Endothelial cell of umbilical vein (primary cell): ENCODE measurements around the gene TAS2R41. TPM values are rescaled to one million over a fixed set of nuclear protein-coding genes. Genes with fewer than 3 reads are reported as not detected.

ENCODE experiments used
- BruUV-seq: library from RNA; stranded (reverse); fragments of 400-500 nt; replicated peaks from 2 replicates; lab custom pipeline; 2021; lab: Mats Ljungman, UMichigan
- CTCF ChIA-PET: fragments of 300-600, 350-600 bp; sonication (Branson Sonifier 250); formaldehyde crosslinking; loops from one replicate; lab custom pipeline; 2021; ENCODE audit warnings: antibody characterized with exemption, inconsistent platforms; lab: Charles Lee
- POLR2A ChIA-PET: fragments of 300-600, 350-600 bp; sonication (Branson Sonifier 250); formaldehyde crosslinking; loops from one replicate; lab custom pipeline; 2021; ENCODE audit warnings: antibody characterized with exemption, inconsistent platforms; lab: Charles Lee
- DNase-seq: peaks from one replicate; pipeline ENCODE4 v3.0.0-alpha.2; 2011; ENCODE audit warnings: low read depth, low spot score
- FAIRE-seq: peaks from 2 replicates; lab custom pipeline; 2011; peaks lifted over from hg19 to GRCh38; lab: Jason Lieb, UNC
- H2AFZ ChIP-seq: 2 replicates; pipeline ENCODE4 v1.6.0; 2012; ENCODE audit warnings: low read depth, low read length, control low read depth, inconsistent platforms
- H3K27ac ChIP-seq: 2 replicates; pipeline ENCODE4 v1.5.1; 2011; ENCODE audit warnings: low read depth, mild to moderate bottlenecking, control low read depth, low read length, moderate library complexity; ENCODE audit not compliant: insufficient read depth
- H3K27me3 ChIP-seq, 2 experiments: 2 replicates each; pipeline versions ENCODE4 v1.6.0 to v1.6.1; 2011; ENCODE audit warnings: low read length in 2 of 2, mixed read lengths in 1 of 2; ENCODE audit not compliant: control insufficient read depth in 2 of 2, insufficient read depth in 2 of 2
- H3K36me3 ChIP-seq, 2 experiments: 2 replicates in 1 of 2; 3 replicates in 1 of 2; pipeline ENCODE4 v1.5.1; 2011; ENCODE audit warnings: low read length in 2 of 2, mild to moderate bottlenecking in 1 of 2, moderate library complexity in 1 of 2; ENCODE audit not compliant: control insufficient read depth in 2 of 2, insufficient read depth in 2 of 2; ENCODE audit errors: extremely low read depth in 1 of 2
- H3K4me1 ChIP-seq: 3 replicates; pipeline ENCODE4 v1.5.1; 2011; ENCODE audit warnings: mild to moderate bottlenecking, low read length; ENCODE audit not compliant: control insufficient read depth, insufficient read depth; ENCODE audit errors: extremely low read depth
- H3K4me2 ChIP-seq: 2 replicates; pipeline ENCODE4 v1.6.1; 2011; ENCODE audit warnings: low read length, control low read depth, mixed read lengths; ENCODE audit not compliant: insufficient read depth
- H3K4me3 ChIP-seq, 3 experiments: fragments of 200-600 bp in 1 of 3; sonication (generic), shearing (Covaris generic) in 1 of 3; replicated peaks in 1 of 3; 2 replicates each; pipeline ENCODE4 v1.5.1; 2011 to 2016; ENCODE audit warnings: control low read depth in 3 of 3, low read length in 3 of 3, mild to moderate bottlenecking in 2 of 3, inconsistent platforms in 1 of 3, low read depth in 1 of 3, moderate library complexity in 1 of 3; ENCODE audit not compliant: insufficient read depth in 1 of 3
- H3K79me2 ChIP-seq: 2 replicates; pipeline ENCODE4 v1.6.0; 2012; ENCODE audit warnings: low read length, inconsistent platforms; ENCODE audit not compliant: control insufficient read depth, insufficient read depth
- H3K9ac ChIP-seq: replicated peaks from 2 replicates; pipeline ENCODE3; 2011; ENCODE audit warnings: low read length, control low read depth; ENCODE audit not compliant: insufficient read depth; ENCODE audit errors: extremely low read depth
- H3K9me1 ChIP-seq: replicated peaks from 3 replicates; pipeline ENCODE4 v1.6.0; 2011; ENCODE audit warnings: mild to moderate bottlenecking, low read length; ENCODE audit not compliant: control insufficient read depth, insufficient read depth; ENCODE audit errors: extremely low read depth
- H3K9me3 ChIP-seq: replicated peaks from 2 replicates; pipeline ENCODE4 v1.5.1; 2012; ENCODE audit warnings: low read length, inconsistent platforms; ENCODE audit not compliant: control insufficient read depth, insufficient read depth
- H4K20me1 ChIP-seq: replicated peaks from 2 replicates; pipeline ENCODE3; 2011; ENCODE audit warnings: mild to moderate bottlenecking, low read length; ENCODE audit not compliant: control insufficient read depth, insufficient read depth; ENCODE audit errors: extremely low read depth
- EZH2 ChIP-seq: IDR thresholded peaks from 2 replicates; pipeline ENCODE4 v1.6.1; 2012; ENCODE audit warnings: borderline replicate concordance, low read depth, mild to moderate bottlenecking, moderate library complexity, low read length, inconsistent platforms; ENCODE audit not compliant: severe bottlenecking
- FOS ChIP-seq: IDR thresholded peaks from 2 replicates; pipeline ENCODE4 v1.6.1; 2011; ENCODE audit warnings: mild to moderate bottlenecking, low read length, moderate library complexity, borderline replicate concordance; ENCODE audit not compliant: insufficient read depth
- GATA2 ChIP-seq: IDR thresholded peaks from 2 replicates; pipeline ENCODE4 v1.7.0; 2011; ENCODE audit warnings: low read depth, mild to moderate bottlenecking, moderate library complexity, mixed read lengths, low read length; ENCODE audit not compliant: insufficient read length, insufficient read depth
- JUN ChIP-seq: IDR thresholded peaks from 2 replicates; pipeline ENCODE4 v1.6.1; 2011; ENCODE audit warnings: borderline replicate concordance, low read depth; ENCODE audit not compliant: insufficient read length, insufficient read depth
- MYC ChIP-seq: IDR thresholded peaks from one replicate; pipeline ENCODE4 v1.6.1; 2011; ENCODE audit warnings: mild to moderate bottlenecking, low read depth, low read length
- POLR2A ChIP-seq: IDR thresholded peaks from 2 replicates; pipeline ENCODE4 v1.6.1; 2012; ENCODE audit warnings: low read depth, mild to moderate bottlenecking, control low read depth, low read length
- POLR2AphosphoS5 ChIP-seq: IDR thresholded peaks from 2 replicates; pipeline ENCODE4 v1.6.1; 2012; ENCODE audit warnings: low read depth, mild to moderate bottlenecking, control low read depth, low read length, moderate library complexity; ENCODE audit not compliant: insufficient read depth
- dilution Hi-C: fragments of 300-500 bp; cut with MboI; formaldehyde crosslinking; loops from one replicate; pipeline ENCODE4 v1.15.0; 2019; ENCODE audit warnings: low sequenced_read_pairs; ENCODE audit not compliant: extremely low pct_ligation_motif_present
- intact Hi-C: fragments of 100-400 bp; cut with micrococcal nuclease; formaldehyde crosslinking; loops from one replicate; pipeline ENCODE4 v1.10.0; 2022
- polyA plus RNA-seq, 4 experiments: library from polyadenylated mRNA; depleted of rRNA in 3 of 4; stranded (reverse) in 3 of 4; unstranded in 1 of 4; fragments of >200 nt; gene quantifications; 2 replicates each; pipeline versions ENCODE4 v1.2.1 to v1.2.3, GENCODE V29; 2011 to 2012; ENCODE audit warnings: missing spikeins in 1 of 4
- total RNA-seq: library from RNA; stranded (reverse); gene quantifications from 2 replicates; pipeline ENCODE4 v1.2.3, GENCODE V29; 2021
- TF ChIP-seq, protein P1 (sequence below), 2 donors: IDR thresholded peaks; 1 replicate in 1 of 2; 2 replicates in 1 of 2; pipeline ENCODE4 v1.5.1; 2011; ENCODE audit warnings: low read length in 2 of 2, mild to moderate bottlenecking in 2 of 2, moderate library complexity in 2 of 2, control low read depth in 1 of 2, inconsistent platforms in 1 of 2, low read depth in 1 of 2; ENCODE audit not compliant: insufficient read depth in 1 of 2; ENCODE audit errors: extremely low read depth in 1 of 2
- TF ChIP-seq, protein P2 (sequence below): IDR thresholded peaks from 2 replicates; pipeline ENCODE4 v1.6.1; 2011; ENCODE audit not compliant: insufficient read depth, insufficient read length

The TAS2R41 gene
- total and polyA plus RNA-seq, 2 donors (not counting 3 experiments of a cell fraction or from before 2014, with no cell fraction given), result not detected

DNA sequence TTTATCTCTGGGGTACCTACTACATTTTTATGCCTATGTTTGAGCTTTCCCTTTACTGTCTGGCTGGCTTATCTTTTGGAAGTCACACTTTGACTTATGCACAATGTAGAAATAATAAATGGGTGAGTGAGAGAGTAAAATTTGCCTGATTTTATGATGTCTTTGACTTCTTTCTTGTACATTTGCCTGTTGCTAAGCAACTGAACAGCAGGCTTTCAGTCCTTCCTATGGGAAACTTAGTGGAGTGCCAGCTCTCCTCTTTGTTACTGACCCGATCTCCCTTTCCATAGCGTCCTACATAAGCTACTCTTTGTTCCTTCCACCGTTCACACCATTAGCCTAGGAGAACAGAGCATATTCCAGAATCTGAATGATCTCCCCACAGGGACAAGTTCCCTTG, 30.2 kb upstream of the TAS2R41 start:
- intact Hi-C loops (no loop called here), dilution Hi-C loops (no loop called here)
- Histone ChIP-seq H3K36me3 (no peaks in the 10 kb centered on the region), H3K4me1 (peaks cover 10% of the 10 kb centered on the region), H3K9me3 (no peaks in the 10 kb centered on the region), H2AFZ (no peak overlapping the region), H3K79me2 (no peaks in the 10 kb centered on the region), H3K4me2 (no peak overlapping the region), H3K9ac (no peak overlapping the region), H3K9me1 (no peaks in the 10 kb centered on the region), H3K27ac (no peak overlapping the region), H4K20me1 (no peaks in the 10 kb centered on the region), H3K27me3 (peaks cover 0 to 2% of the 10 kb centered on the region in 2 experiments), H3K4me3 (no peak overlapping the region)
- DNase-seq, result no peak
- ChIA-PET CTCF (interaction anchor here (1.1 kb wide), 1 partner anchor 10 kb away, joined by 4 read pairs; no protein-coding TSS in a partner anchor), POLR2A (no interaction called here)
- no TSS peak for BruUV-seq
- no peak for FAIRE-seq
- TF ChIP-seq POLR2AphosphoS5, result no peak
- no peak for TF ChIP-seq JUN
- no peak for TF ChIP-seq GATA2
- TF ChIP-seq FOS, result no peak
- TF ChIP-seq POLR2A, result no peak
- TF ChIP-seq EZH2, result no peak
- TF ChIP-seq MYC, result no peak
- TF ChIP-seq, protein P1, sequence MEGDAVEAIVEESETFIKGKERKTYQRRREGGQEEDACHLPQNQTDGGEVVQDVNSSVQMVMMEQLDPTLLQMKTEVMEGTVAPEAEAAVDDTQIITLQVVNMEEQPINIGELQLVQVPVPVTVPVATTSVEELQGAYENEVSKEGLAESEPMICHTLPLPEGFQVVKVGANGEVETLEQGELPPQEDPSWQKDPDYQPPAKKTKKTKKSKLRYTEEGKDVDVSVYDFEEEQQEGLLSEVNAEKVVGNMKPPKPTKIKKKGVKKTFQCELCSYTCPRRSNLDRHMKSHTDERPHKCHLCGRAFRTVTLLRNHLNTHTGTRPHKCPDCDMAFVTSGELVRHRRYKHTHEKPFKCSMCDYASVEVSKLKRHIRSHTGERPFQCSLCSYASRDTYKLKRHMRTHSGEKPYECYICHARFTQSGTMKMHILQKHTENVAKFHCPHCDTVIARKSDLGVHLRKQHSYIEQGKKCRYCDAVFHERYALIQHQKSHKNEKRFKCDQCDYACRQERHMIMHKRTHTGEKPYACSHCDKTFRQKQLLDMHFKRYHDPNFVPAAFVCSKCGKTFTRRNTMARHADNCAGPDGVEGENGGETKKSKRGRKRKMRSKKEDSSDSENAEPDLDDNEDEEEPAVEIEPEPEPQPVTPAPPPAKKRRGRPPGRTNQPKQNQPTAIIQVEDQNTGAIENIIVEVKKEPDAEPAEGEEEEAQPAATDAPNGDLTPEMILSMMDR (IDR thresholded peaks at IDR 0.05; ENCODE audit: extremely low read depth in 1 of 2, insufficient read depth in 1 of 2, low read depth in 1 of 2, low read length in 2 of 2), result no peak
- TF ChIP-seq, protein P2, sequence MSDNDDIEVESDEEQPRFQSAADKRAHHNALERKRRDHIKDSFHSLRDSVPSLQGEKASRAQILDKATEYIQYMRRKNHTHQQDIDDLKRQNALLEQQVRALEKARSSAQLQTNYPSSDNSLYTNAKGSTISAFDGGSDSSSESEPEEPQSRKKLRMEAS, result no peak
